Measurements from ENCODE around the gene GCH1. TPM values are rescaled to one million over a fixed set of nuclear protein-coding genes. Genes with fewer than 3 reads are reported as not detected.

The GCH1 gene
- total RNA-seq, 1 donor from 2014 or later, result 17.2 TPM

DNA sequence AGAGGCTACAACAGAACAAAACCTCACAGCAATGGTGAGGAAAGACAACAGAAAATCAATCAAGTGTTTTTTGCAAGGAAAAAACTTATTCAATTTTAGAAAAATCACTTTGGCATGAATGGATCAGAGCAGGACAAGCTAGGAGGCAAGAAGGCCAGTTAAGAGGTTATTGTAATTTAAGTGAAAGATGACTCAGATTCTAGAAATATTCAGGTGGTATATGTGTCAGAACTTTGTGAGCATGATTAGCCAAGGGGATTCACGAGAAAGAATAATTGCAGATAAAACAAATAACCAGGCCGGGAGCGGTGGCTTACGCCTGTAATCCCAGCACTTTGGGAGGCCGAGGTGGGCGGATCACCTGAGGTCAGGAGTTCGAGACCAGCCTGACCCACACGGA is 12.7 kb downstream of the GCH1 start:
- Mint-ChIP-seq H3K4me1 (peaks cover 43% of the 10 kb centered on the region), H3K4me3 (no peak overlapping the region), H3K36me3 (ENCODE audit: low read depth) (peaks cover 1% of the 10 kb centered on the region), H3K9me3 (no peaks in the 10 kb centered on the region), H3K27me3 (no peaks in the 10 kb centered on the region), H3K27ac (peak overlapping the region; percentile 73)
- intact Hi-C loops (cut with micrococcal nuclease), result loop anchor here (1.0 kb wide), 1 partner anchor 8 kb away; no protein-coding TSS in a partner anchor
- ATAC-seq (ENCODE audit: low read depth) (no peak), DNase-seq (no peak)
- no peak for TF ChIP-seq CTCF (IDR thresholded peaks at IDR 0.05)
- POLR2A ChIA-PET, result interaction anchor here (0.6 to 0.8 kb wide), 2 partner anchors 13 to 27 kb away, joined by 3 to 4 read pairs; partner anchors contain the start of gene GCH1
- CTCF ChIA-PET, result interaction anchor here (1.4 to 1.8 kb wide), 2 partner anchors 8 to 324 kb away, joined by 4 to 8 read pairs; no protein-coding TSS in a partner anchor

- Mint-ChIP-seq H3K4me3 (peak overlapping the region; percentile 88), H3K4me1 (peaks cover 28% of the 10 kb centered on the region), H3K9me3 (no peaks in the 10 kb centered on the region), H3K27ac (peak overlapping the region; percentile 97), H3K27me3 (no peaks in the 10 kb centered on the region), H3K36me3 (ENCODE audit: low read depth) (peaks cover 3% of the 10 kb centered on the region)
- CTCF ChIA-PET, result interaction anchor here (1.4 to 2.3 kb wide), 5 partner anchors 8 to 25 kb away, joined by 4 to 14 read pairs (median 8); partner anchors contain the start of gene GCH1
- POLR2A ChIA-PET, result interaction anchor here (0.7 to 2.2 kb wide), 6 partner anchors 16 to 315 kb away, joined by 3 to 8 read pairs (median 4); partner anchors contain the start of genes SAMD4A, SOCS4 and WDHD1
- ATAC-seq (ENCODE audit: low read depth), result no peak
- no peak for DNase-seq
- intact Hi-C loops (cut with micrococcal nuclease), result loop anchor here (1.0 kb wide), 2 partner anchors 8 to 24 kb away; no protein-coding TSS in a partner anchor
- TF ChIP-seq CTCF (IDR thresholded peaks at IDR 0.05), result no peak
These were observed 20.1 kb downstream of the GCH1 start for GRCh38 chr14:54882521-54882920.

GRCh38 chr14:54881761-54882401 is 20.7 kb downstream of the GCH1 start:
- H3K9me3 Mint-ChIP-seq, result no peaks in the 10 kb centered on the region
- peaks cover 3% of the 10 kb centered on the region for H3K36me3 Mint-ChIP-seq (ENCODE audit: low read depth)
- peak; percentile 74 for ATAC-seq (ENCODE audit: low read depth)
- TF ChIP-seq CTCF (IDR thresholded peaks at IDR 0.05), result no peak
- no peaks in the 10 kb centered on the region for H3K27me3 Mint-ChIP-seq
- intact Hi-C loops (cut with micrococcal nuclease), result loop anchor here (1.0 kb wide), 3 partner anchors 8 to 24 kb away; partner anchors contain the start of gene GCH1
- no peak for DNase-seq
- H3K4me1 Mint-ChIP-seq, result peaks cover 29% of the 10 kb centered on the region
- peak overlapping the region; percentile 88 for H3K4me3 Mint-ChIP-seq
- ChIA-PET POLR2A (interaction anchor here (0.8 to 2.2 kb wide), 15 partner anchors 9 to 1729 kb away, joined by 3 to 18 read pairs (median 3); partner anchors contain the start of genes DDHD1, GCH1, MAPK1IP1L and SAMD4A), CTCF (interaction anchor here (1.4 to 2.3 kb wide), 6 partner anchors 8 to 317 kb away, joined by 4 to 14 read pairs (median 6); partner anchors contain the start of gene GCH1)
- H3K27ac Mint-ChIP-seq, result peak overlapping the region; percentile 97

DNA sequence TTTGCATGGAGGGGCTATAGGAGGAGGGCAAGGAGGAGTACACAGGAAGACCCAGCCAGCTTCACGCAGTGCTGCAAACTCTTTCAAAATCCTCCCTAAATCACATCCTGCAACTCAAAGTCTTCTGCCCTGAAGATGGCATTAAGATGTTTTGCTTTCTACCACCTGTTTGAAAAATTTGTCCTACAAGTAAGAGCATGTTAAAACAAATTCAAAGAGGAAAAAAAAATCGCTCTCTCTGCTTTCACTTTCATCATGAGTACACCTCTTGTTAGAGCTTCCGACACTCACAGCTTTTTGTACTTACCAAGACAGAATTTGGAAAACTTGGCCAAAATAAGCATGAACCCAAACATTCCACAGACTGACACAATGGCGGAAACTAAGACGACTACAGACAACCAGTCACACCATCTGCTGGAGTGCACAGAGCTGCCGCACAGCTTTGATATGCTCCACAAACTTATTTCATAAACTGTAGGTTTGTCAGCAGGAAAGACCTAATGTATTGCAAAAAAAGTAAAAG is 21.3 kb downstream of the GCH1 start:
- peak overlapping the region; percentile 88 for H3K4me3 Mint-ChIP-seq
- intact Hi-C loops (cut with micrococcal nuclease), result loop anchor here (1.0 kb wide), 1 partner anchor 21 kb away; the partner anchor contains the start of gene GCH1
- CTCF ChIA-PET, result interaction anchor here (1.4 to 2.3 kb wide), 6 partner anchors 9 to 317 kb away, joined by 4 to 14 read pairs (median 6); partner anchors contain the start of gene GCH1
- POLR2A ChIA-PET, result interaction anchor here (0.6 to 2.2 kb wide), 14 partner anchors 10 to 1728 kb away, joined by 3 to 18 read pairs (median 4); partner anchors contain the start of genes DDHD1, GCH1, MAPK1IP1L and SAMD4A
- TF ChIP-seq CTCF (IDR thresholded peaks at IDR 0.05), result no peak
- H3K9me3 Mint-ChIP-seq, result no peaks in the 10 kb centered on the region
- H3K27ac Mint-ChIP-seq, result peak overlapping the region; percentile 97
- DNase-seq (no peak), ATAC-seq (ENCODE audit: low read depth) (peak; percentile 65)
- peaks cover 3% of the 10 kb centered on the region for H3K36me3 Mint-ChIP-seq (ENCODE audit: low read depth)
- H3K4me1 Mint-ChIP-seq, result peaks cover 24% of the 10 kb centered on the region
- no peaks in the 10 kb centered on the region for H3K27me3 Mint-ChIP-seq

DNA sequence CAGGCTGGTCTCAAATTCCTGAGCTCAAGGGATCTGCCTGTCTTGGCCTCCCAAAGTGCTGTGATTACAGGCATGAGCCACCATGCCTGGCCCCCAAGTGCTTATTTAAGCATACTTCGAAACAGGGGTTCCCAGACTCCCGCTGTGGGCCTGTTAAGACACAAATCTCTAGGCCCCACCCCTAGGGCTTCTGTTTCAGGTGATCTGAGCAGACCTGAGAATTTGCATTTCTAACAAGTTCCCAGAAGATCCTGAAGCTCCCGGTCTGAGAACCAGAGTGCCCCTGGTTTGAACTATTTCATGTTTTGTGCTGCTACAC is 25.0 kb downstream of the GCH1 start:
- ChIA-PET POLR2A (no interaction called here), CTCF (no interaction called here)
- no peak for ATAC-seq (ENCODE audit: low read depth)
- no peak overlapping the region for H3K27ac Mint-ChIP-seq
- H3K27me3 Mint-ChIP-seq, result no peaks in the 10 kb centered on the region
- DNase-seq, result no peak
- intact Hi-C loops (cut with micrococcal nuclease), result no loop called here
- H3K4me3 Mint-ChIP-seq, result no peak overlapping the region
- peaks cover 2% of the 10 kb centered on the region for H3K36me3 Mint-ChIP-seq (ENCODE audit: low read depth)
- peaks cover 24% of the 10 kb centered on the region for H3K4me1 Mint-ChIP-seq
- TF ChIP-seq CTCF (IDR thresholded peaks at IDR 0.05), result no peak
- no peaks in the 10 kb centered on the region for H3K9me3 Mint-ChIP-seq

All from activated B cell treated with CpG ODN at 0.5 μM for 24 hours (primary cell).